Cardiac fibroblast (primary cell): ENCODE data around the gene PTPRT.

Source experiments
- DNase-seq, 2 donors: peaks; one replicate each; pipeline versions ENCODE4 v3.0.0 to v3.0.0-alpha.2; 2010; ENCODE audit warnings: low read depth in 2 of 2
- H3K4me3 ChIP-seq, 2 donors: replicated peaks in 1 of 2; 1 replicate in 1 of 2; 2 replicates in 1 of 2; pipeline ENCODE4 v1.5.1; 2011; ENCODE audit warnings: low read depth in 2 of 2, low read length in 2 of 2, mild to moderate bottlenecking in 2 of 2, moderate library complexity in 1 of 2
- TF ChIP-seq, protein P1 (sequence below): IDR thresholded peaks from one replicate; pipeline ENCODE4 v1.5.1; 2011; ENCODE audit warnings: low read depth, mild to moderate bottlenecking, low read length, inconsistent platforms

The PTPRT gene

DNA sequence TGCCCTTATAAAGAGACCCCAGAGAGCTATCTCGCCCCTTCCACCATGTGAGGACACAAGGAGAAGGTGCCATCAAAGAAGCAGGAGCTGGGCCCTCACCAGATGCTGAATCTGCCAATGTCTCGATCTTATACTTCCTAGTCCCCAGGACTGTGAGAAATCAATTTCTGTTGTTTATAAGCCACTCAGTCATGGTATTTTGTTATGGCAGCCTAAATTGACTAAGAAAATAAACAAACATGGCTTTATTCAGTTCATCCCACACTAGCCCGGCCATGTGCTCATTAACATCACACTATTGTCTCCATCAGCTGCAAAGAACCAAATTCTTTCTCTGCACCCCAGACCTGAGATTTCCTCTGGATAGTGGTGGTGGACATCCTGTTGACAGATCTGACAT, 302.4 kb downstream of the PTPRT start:
- TF ChIP-seq, protein P1, sequence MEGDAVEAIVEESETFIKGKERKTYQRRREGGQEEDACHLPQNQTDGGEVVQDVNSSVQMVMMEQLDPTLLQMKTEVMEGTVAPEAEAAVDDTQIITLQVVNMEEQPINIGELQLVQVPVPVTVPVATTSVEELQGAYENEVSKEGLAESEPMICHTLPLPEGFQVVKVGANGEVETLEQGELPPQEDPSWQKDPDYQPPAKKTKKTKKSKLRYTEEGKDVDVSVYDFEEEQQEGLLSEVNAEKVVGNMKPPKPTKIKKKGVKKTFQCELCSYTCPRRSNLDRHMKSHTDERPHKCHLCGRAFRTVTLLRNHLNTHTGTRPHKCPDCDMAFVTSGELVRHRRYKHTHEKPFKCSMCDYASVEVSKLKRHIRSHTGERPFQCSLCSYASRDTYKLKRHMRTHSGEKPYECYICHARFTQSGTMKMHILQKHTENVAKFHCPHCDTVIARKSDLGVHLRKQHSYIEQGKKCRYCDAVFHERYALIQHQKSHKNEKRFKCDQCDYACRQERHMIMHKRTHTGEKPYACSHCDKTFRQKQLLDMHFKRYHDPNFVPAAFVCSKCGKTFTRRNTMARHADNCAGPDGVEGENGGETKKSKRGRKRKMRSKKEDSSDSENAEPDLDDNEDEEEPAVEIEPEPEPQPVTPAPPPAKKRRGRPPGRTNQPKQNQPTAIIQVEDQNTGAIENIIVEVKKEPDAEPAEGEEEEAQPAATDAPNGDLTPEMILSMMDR, result no peak
- no peak overlapping the region for H3K4me3 ChIP-seq
- DNase-seq, result no peak

DNA sequence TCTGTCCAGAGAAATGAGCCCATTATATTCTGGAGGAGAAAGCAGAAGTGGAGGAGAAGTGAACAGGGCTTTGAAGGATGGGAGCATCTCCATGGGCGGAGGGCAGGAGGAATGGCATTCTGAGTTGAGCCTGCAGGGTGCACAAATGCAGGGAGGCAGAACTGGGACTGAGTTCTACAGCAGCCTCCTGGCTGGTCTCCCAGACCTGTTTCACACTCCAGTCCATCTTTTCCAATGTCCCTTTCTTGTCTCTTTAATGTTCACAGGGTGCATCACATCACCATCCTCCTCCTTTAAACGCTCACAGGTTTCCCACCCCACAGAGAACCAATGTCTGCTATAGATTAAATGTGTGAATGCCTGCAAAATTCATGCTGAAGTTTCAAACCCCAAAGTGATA, 302.9 kb downstream of the PTPRT start:
- TF ChIP-seq, protein P1, result no peak
- DNase-seq, result no peak
- no peak overlapping the region for H3K4me3 ChIP-seq

DNA sequence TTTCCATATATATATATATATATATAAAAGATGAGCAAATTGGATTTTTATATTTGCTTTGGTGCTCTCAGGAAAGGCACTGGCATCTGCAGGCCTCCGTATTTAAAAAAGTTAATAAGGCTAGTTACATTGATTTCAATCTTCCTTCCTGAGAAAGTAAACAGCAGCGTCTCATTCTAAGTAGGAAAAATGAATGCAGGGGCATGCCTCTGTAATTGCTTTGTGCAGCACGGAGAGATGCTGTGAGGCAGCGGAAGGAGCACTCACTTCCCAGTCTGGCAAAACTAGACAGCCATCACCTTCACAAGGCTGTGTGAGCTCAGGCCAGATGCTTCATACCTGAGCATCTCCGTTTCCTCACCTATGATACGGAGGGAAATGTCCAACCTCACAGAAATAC, 303.7 kb downstream of the PTPRT start:
- no peak overlapping the region for H3K4me3 ChIP-seq
- DNase-seq, result no peak
- TF ChIP-seq, protein P1, result no peak

DNA sequence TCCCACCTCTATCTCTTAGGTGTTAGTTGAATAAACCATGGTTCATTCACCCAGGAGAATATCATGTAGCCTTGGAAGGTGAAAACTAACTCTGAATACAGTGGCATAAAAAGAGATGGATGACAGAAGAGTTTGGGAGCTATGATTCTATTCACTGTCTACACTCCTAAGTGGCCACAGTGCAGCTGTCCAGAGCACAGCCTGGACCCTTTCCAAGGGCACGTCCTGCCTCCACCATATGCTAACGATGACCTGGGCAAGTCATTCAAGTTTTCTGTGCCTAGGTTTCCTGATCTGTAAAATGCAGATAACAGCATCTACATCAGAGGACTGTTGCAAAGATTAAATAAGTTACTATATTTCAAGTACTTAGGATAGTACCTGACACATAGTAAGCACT, 314.1 kb downstream of the PTPRT start:
- TF ChIP-seq, protein P1, result no peak
- H3K4me3 ChIP-seq, result no peak overlapping the region
- DNase-seq, result no peak

DNA sequence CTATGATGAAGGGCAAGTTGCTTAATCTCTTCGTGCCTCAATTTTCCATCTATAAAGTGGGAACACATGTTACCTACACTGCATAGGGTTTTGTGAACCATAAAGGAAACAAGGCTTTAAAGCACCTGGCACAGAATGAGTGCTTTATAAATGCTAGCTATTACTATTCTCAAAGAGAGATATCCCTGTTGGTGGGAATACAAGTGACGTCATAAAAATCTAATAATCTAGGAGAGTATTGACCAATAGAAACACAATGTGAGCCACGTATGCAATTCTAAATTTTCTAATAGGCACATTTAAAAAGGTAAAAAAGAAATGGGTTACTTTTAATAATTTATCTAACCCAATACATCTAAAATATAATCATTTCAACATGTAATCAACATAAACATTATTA, 316.4 kb downstream of the PTPRT start:
- DNase-seq, result no peak
- TF ChIP-seq, protein P1, result no peak
- H3K4me3 ChIP-seq, result no peak overlapping the region

DNA sequence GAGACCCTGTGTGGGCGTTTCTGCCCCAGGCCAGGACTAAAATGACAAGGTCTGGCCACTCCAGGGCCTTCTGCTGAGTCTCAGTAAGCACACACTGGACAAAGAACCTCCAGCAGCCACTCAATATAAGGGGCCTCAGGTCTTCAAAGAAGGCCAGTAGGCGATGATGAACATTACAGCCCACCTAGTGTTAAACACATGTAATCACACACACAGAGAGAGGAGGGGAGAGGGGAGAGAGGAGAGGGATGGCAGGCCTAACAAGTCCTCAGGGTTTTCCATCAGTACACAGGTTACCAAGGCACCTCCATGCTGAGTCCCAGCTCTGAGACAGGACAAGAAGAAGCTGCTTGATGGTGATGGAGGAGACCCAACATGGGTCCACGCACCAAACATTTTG, 325.6 kb downstream of the PTPRT start:
- TF ChIP-seq, protein P1, result no peak
- no peak overlapping the region for H3K4me3 ChIP-seq
- DNase-seq, result no peak

DNA sequence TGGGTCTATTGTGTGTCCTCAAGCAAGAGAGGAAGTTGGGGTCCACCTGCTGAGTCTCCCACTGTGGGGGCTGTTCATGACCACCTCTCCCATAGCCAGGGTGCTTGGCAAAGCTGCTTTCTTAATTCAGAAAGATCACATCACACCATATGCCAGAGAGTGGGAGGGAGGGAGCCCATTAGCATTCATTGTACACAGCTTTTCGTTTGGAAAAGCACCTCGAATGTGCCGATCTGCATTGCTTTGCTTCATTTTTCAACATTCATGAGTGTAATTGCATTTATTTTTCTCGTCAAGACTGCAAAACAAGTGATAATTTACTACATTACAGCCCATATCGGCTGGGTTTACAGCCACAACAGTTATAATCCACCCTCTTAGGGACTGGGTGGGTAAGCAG, 327.3 kb downstream of the PTPRT start:
- no peak overlapping the region for H3K4me3 ChIP-seq
- TF ChIP-seq, protein P1, result no peak
- no peak for DNase-seq
